ENCODE results near the gene FCRL2.

The FCRL2 gene

DNA sequence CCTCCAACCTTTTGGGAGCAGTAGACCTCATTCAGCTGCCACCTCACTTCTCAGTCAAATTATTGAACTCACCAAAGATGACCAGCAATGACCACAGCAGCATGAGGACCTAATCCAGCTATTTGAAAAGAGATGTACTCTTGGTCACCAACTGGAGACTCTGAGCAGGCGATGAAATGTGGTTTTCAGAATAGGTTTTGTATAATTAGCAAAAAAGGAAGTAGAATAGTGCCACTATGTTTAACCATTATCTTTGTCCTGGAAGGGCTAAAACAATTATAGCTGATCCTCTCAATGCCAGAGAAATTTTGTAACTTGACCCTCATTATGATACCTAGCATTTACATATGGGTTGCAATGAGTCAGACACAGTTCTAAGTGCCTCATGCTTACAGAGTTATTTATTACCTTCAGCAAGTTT, at the start of gene FCRL2:
Gene FCRL2 (minus strand): TSS at position 162 of the 421 bp plus-strand sequence. CDS start 59 bp downstream, at position 103.
- no peak for DNase-seq

DNA sequence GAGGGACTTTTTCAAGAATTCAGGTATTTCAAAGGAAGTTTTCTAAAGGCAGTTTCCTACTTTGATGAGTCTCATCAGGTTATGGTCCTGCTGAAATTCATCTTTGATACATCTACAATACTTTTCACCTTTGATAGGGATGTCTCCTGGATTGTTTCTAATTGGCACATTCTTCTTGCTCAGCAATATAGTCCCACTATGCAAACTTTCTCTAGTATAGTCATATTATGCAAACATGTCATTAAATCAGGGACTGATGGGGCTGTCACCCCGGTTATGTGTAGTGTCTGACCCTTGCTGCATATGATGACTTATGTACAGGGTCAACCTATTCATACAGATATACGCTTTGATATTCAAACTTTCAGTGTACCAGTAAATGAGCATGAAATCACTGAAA, 43.4 kb upstream of the FCRL2 start:
- DNase-seq, result no peak

GRCh38 chr1:157819896-157820295, 43.0 kb upstream of the FCRL2 start, which contains the start of gene FCRL1:
TSS of gene FCRL1 (minus strand) at chr1:157820120. CDS start at chr1:157820037, 83 bp downstream.
- DNase-seq, result no peak

- no peak for DNase-seq
These were observed 42.3 kb upstream of the FCRL2 start for GRCh38 chr1:157819215-157819614.

DNA sequence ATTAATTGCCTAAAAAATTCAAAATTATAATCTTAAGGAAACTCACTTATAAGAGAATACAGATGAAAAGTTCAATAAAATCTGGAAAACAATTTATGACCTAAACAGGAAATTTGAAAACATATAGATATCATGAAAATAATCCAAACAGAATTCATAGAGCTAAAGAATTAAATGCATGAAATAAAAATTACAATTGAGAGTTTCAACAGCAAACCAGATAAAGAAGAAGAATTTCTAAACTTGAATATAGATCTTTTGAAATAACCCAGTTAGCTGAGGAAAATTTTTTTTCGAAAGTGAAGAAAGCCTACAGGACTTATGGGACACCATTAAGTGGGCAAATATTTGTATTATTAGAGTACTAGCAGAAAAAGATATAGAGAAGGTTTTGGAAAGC, 36.3 kb upstream of the FCRL2 start:
- DNase-seq, result no peak

GRCh38 chr1:157806431-157807149, 29.7 kb upstream of the FCRL2 start:
- no peak for DNase-seq

DNA sequence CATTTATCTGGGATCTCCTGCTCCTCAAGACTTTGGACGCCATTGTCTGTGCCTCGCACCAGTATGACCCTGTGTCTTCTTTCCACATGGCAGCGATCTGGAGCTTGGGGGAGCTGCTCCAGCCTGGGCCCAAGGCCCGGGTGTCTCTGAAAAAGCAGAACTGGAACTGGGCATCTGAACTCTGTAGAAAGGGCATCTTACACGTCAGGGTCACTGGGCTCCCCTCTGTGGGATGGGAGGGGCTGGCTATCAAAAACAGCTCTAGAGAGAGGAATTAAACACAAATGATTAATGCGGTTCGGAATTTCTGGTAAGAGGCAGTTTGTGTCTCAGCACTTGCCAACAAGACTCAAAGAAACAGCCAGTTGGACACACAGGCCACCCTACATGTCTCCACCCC, 26.9 kb upstream of the FCRL2 start:
- no peak for DNase-seq

DNA sequence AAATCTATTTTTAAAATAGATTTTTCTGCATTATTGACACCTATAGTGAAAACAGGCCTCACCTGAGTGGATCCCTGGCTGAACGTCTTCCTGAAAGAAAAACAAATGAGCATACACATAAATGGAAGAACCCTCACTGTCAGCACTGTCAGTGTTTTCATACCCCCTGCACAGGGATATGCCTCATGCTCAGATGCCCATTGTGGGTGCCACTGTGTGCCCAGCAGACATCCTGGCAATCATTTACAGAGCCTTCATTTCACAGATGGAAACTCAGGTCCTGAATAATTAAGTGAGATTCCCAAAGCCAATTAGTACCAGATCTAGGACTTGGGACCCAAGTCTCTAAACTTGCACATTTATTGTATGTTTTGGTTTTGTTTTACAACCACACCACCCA, 23.1 kb upstream of the FCRL2 start:
- DNase-seq, result no peak

- DNase-seq, result no peak
These were observed 21.3 kb upstream of the FCRL2 start for GRCh38 chr1:157798211-157798610.

DNA sequence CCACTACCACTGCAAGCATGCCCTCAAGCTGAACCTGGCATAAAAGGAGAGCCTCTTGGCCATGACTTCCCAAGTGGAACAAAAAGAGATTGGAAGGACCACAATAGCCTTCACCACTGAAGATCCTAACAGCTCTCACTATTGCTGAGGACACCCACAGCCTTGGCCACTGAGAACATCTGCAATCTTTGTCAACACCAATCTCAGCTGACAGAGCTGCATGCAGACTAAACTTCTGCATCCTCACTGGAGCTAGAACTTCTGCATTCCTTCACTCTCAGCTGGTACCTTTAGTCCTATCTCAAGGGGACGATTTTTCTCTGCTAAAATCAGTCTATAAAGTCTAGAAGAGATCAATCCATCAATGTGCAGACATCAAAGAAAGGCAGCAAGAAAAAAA, 8.3 kb upstream of the FCRL2 start:
- no peak for DNase-seq

- DNase-seq, result no peak
These were observed 7.9 kb upstream of the FCRL2 start for GRCh38 chr1:157784801-157785200.

DNA sequence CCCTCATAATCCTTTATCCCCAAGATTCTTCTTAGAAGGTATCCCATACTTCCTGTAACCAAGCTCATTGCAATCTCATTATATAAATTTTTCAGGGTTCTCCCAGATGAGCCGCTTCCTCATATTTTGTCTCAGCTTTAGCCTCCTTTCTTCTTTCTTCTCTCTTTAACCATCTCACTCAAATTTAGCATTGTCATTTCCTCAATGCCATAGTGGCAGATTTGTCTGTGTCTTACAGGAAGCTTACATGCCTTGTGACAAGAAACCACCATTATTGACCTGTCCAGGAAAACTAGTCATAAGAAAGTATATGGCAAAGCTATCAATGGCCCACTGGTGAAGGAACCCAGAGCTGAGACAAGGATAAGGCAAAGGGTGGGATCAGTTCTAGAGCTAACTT, 6.0 kb upstream of the FCRL2 start:
- no peak for DNase-seq

GRCh38 chr1:157781048-157781447, 4.1 kb upstream of the FCRL2 start:
- no peak for DNase-seq

DNA sequence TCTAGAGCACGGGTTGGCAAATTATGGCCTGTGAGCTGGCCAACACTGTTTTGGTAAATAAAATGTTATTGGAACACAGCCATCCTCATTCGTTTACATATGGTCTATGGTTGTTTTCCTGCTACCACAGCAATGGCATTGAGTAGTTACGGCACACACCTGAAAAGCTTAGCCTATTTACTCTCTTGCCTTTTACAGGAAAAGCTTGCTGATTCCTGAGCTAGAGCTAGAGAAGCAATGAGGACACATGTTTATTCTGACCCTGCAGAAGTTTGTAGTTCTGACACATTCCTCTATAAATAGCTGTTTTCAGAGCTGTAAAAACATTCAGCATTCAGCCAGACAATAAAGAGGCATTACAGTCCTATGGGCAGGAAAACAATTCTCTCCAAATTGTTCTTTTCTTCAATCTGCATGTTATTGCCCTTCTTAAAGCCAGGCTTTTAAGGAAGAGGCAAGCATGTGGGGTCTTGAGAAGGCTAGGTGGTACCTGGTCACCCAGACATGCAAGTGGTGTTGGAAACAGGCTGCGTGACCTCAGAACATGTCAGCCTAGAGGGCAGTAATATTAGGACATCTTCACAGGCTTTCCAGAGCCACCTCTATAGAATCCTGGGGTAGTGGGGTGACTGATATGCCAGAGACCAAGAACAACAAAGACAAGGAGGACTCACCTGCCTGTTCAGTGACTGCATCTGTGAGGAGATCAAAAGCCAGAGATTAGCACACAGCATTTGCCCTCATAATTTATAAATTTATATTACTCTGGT, 1.6 kb downstream of the FCRL2 start:
- DNase-seq, result no peak

DNA sequence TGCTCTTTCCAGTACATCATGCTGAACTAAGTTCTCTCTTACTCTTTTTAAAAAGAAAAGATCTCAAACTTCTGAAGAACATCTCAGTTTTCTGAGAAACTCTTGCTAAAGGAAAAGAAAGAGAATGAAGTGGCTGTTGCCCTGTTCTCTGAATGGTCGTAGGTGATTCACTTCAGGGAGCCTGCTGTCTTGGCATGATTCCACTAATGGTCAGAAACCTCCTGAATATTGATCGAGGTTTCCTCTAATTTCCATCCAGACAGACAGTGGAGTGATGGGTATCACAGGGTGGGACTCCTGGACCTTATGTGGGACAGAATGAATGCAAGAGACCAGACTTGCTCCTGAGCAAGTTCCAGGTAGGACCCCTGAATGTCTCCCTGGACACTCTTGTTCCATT, 2.5 kb downstream of the FCRL2 start:
- no peak for DNase-seq

- no peak for DNase-seq
These were observed 3.2 kb downstream of the FCRL2 start for GRCh38 chr1:157773493-157774350.

DNA sequence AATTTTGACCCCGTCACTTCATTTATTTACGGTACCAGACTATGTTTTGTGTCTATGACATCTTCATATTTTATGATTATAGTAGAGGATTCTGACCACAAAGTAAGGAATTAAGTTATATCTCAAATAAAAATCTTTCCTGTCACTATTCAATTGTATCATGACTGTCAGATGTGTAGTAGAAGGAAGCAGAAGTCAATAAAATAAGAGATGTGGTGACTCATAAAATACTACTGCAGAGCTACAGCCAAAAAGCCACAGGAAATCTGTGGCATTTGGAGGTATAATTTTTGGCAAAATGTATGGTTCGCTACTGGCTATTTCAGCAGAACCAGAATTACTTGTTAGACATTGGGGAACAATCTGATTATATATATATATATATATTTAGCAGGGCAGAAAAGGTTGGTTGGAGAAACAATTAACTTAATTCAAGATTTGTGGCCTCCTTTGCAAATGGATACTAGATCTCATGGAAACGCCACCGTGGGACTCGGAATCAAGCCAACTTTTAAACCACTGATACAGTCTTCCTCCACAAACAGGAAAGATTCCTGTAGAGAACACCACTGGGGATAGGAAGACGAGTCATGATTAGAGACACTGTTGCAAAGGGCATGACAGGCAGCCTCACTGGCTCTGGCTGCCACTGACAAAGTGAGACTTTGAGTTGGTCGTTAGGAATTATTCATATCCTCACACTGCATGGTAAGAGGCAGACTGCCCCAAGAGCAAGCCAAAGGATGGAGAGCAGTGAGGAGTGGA, 5.1 kb downstream of the FCRL2 start:
- no peak for DNase-seq

GRCh38 chr1:157770442-157771043, 6.4 kb downstream of the FCRL2 start:
- DNase-seq, result no peak

DNA sequence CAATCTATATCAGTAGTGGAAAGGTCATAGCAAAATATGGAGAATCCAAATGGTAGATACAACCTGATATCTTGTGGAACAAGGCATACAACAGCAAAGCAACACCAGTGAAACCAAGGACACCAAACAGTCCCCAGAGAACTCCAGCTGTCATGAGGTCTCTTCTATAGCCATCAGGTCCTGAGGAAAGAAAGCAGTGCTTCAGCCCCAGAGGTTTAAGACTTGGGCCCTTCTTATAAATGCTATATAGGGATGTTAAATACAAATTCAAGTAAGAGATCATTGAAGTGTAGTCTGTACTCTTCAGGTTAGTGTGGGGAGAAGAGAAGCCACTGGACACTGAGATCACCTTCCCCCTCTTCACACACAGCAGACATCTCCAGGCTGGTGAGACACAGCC, 10.1 kb downstream of the FCRL2 start:
- DNase-seq, result no peak

DNA sequence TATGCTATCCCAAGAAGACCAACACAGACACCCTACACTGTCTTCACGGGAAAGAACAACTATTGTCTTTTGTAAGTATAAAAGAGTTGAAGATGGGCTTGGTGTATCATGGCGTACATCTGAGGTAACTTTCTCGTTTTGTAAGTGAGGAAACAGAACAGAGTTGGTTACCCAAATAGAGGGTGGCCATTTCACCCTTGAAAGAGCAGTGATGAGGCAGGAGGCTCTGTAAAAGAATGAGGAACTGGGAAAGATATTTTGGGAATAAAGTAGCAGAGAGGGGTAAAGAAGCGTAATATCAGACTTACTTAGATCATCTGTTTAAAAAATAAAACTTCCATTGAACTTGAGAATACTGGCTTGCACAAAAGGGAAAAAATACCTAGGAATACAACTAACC, 18.9 kb downstream of the FCRL2 start:
- DNase-seq, result no peak

- DNase-seq, result no peak
These were observed 23.3 kb downstream of the FCRL2 start for GRCh38 chr1:157753611-157754010.

DNA sequence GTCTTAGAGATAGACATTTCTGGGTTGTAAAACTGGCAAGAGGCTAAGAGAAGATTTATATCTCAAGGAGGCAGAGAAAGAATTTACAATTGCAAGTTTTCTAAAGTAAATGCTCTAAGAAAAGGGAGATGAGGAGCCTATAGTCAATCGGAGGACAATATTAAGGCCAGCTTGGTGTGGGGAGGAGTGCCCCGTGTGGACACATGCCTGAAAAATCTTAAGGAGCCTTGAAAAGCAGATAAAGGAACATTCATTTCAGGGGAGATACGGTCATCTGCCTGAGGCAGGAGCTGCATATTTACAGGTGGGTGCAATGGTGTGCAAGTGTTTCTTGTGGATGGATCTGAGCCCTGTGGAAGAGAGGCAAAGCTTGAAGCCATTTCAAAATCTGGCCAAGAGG, 25.6 kb downstream of the FCRL2 start:
- DNase-seq, result no peak
